Brain pericyte (primary cell): ENCODE measurements around the gene SLC37A1.
"Not testable (repeated sequence)": the region's sequence is repeated elsewhere in the genome, so short reads cannot be mapped to it uniquely, and the experiment has no call there.

ENCODE experiments used
- DNase-seq: peaks from one replicate; pipeline ENCODE4 v3.0.0-alpha.2; 2012; ENCODE audit warnings: low read depth, low spot score

SLC37A1 gene

GRCh38 chr21:42616446-42616845 lies 102.8 kb downstream of the SLC37A1 start:
- no peak for DNase-seq

GRCh38 chr21:42616941-42617340 lies 103.3 kb downstream of the SLC37A1 start:
- DNase-seq: no peak

DNA sequence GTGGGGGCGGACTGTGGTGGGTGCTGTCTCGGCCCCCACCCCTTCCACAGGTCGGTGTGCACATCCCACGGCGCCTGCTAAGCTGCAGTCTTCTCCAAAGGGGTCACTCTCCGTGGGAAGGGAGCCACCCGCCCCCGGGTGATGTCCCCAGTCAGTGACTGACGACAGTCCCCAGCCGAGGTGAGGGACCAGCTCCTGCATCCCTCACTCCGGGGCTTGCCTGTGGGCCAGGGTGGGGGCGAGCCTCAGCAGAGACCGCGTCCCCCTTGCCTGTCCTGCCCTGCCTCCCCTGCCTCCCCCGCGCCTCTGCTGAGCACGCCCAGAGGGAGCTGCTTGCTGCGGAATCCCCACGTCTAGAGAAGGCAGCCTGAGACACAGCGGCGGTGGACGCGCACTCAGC lies 103.8 kb downstream of the SLC37A1 start:
- DNase-seq: no peak

- no peak for DNase-seq
Observed at GRCh38 chr21:42618707-42619102, 105.1 kb downstream of the SLC37A1 start.

DNA sequence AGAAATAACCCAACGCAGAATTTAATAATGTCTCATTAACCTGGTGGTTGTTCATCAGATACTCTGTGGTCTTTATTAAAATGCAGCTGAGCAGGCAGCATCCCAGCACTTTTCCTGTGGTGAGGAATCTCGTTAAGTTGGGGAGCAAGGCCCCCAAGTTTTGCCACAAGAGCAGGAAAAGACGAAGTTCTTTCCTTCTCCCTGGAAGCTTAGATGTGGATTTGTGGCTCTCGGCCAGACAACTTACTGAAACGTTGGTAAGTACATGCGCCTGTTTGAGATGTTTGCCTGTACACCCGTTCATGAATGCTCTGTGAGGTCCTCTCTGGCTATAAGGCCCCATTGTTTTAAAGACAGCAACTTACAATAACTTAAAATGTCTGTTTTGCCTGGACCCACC lies 105.5 kb downstream of the SLC37A1 start:
- no peak for DNase-seq

DNA sequence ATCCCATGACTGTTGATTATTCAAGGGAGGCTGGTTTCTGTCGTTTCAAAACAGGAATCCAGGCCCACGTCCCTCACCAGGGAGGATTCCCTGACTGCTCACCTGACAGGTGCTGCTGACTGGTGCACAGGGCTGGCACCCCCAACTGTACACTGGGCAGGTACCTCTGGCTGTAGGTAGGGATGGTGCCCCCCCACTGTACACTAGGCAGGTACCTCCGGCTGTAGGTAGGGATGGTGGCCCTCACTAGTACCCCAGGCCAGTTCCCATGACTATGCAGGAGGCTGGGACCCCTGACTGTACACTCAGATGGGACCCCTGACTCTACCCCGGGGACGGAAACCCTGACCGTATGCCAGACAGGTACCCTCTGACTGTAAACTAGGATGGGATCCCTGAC lies 106.2 kb downstream of the SLC37A1 start:
- DNase-seq: no peak

DNA sequence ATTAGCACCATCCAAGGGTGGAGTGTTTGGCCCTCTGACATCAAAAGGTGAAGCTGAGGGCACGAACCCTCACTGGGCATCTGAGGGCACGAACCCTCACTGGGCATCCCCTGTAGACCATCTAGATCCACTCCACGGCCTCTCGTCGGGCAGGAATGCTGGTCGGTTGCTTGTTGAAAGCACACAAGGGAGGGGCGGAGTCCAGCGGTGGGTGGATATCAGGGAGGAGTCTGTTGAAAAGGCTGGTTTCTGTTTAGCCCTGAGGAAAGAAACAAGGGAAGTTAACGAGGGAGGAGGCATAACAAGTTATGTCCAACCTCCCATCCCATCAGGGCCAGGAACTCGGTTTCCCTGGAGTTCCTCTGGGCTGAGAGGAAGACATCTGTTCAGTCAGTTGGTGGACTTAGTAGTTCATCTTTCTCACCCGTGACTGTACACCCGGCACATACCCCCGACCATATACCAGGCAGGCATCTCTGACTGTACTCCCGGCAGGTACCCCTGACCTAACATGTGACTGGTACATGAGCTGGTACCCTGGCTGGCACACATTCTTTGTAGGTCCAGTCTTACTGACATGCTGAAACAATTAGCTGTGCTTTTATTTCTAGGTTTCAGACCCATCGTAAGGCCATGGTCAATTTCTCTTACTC lies 107.6 kb downstream of the SLC37A1 start:
- DNase-seq: no peak

- DNase-seq: no peak
Observed at GRCh38 chr21:42621819-42622177, 108.1 kb downstream of the SLC37A1 start.

- no peak for DNase-seq
Observed at GRCh38 chr21:42622284-42622683, 108.6 kb downstream of the SLC37A1 start.

DNA sequence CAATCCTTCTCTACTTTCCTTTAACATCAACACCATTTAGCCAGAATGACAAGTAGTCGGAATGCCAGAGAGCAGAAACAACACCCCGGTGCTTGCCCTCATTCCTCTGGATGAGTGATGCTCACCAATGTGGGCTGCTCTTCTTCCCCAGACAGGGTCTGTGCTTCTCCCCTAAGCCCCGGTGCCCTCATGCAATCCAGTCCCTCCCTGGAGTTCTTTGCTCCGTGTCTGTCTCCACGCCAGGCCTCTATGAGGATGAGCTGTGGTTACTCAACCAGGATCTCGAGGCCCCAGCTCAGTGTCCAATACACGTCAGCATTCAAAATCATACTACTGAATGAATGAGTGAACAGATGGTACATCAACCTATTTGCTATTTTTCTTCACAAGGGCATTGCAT lies 110.0 kb downstream of the SLC37A1 start:
- DNase-seq: no peak

GRCh38 chr21:42624095-42624790 lies 110.6 kb downstream of the SLC37A1 start:
- DNase-seq: no peak

- no peak for DNase-seq
Observed at GRCh38 chr21:42624936-42625335, 111.3 kb downstream of the SLC37A1 start.

GRCh38 chr21:42626171-42626570 lies 112.5 kb downstream of the SLC37A1 start:
- DNase-seq: no peak

DNA sequence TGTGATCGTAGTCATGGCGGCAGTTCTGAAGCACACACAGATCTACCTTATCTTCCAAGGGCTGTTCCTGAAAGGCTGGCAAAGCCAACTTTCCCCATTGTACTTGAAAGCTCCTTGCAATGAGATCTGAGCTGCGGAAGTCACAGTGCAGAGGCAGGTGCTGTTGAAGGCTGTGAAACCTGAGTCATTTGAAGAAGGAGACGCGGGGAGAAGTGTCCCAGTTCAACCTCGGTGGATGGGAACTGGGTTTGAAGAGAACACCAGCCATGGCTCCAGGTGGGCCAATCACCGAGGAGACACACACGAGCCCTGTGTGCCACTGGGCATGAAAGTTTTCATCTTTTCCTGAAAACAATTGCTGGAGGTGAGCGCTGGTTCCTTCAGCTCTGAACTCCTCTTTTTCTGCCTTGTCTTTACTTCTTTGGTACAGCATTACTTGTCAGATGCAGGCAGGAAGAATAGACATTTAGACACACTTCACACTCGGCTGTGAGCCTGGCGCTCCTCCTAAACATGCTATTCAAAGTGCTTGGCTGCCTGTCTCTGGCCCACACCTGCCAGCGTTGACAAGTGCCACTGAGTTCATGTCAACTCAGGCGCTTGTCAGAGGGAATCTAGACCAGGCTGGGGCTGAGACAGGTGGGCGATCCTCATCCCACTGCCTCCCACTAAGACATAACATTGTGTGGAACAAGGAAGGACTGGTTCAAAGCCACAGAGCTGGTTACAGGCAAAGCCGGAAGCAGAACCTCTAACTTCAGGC lies 114.1 kb downstream of the SLC37A1 start:
- DNase-seq: no peak

GRCh38 chr21:42628466-42629061 lies 114.9 kb downstream of the SLC37A1 start:
- DNase-seq: not testable (repeated sequence)

GRCh38 chr21:42629933-42630589 lies 116.4 kb downstream of the SLC37A1 start:
- DNase-seq: no peak

DNA sequence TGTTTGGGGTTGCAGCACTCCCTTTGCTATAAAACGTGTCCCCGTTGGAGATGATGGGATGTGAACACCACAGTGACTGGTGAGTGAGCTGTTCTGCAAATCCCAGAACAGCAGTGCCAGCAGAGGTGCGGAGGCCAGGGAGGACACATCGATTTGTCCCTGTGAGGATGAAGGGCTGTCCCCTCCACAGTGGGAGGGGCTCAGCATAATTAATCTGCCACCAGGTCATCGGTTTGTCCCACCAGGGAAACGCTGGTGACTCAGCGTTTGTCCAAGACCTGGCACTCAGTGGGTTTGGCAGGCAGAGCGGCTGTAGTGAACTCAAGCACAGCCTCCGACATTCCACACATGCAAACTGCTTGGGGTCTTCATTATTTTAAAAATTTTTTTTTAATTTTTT lies 117.0 kb downstream of the SLC37A1 start:
- no peak for DNase-seq
